Thoracic aorta (tissue), 2 donors: Measurements from ENCODE around the gene ACADM. TPM values are rescaled to one million over a fixed set of nuclear protein-coding genes. Genes with fewer than 3 reads are reported as not detected.
"Not testable (repeated sequence)": the region's sequence is repeated elsewhere in the genome, so short reads cannot be mapped to it uniquely, and the experiment has no call there.

Experiments
- ATAC-seq: fragments of 150-250 bp; one replicate; pipeline ENCODE4 v1.8.0; 2017; ENCODE audit warnings: low read depth; ENCODE audit not compliant: insufficient number of reproducible peaks, low FRiP score
- DNase-seq: peaks from one replicate; pipeline ENCODE4 v3.0.0-alpha.2; 2020; ENCODE audit warnings: low spot score
- H3K27ac ChIP-seq, 2 donors: fragments of 200-600 bp; sonication (generic); 1 replicate in 1 of 2; 2 replicates in 1 of 2; pipeline ENCODE4 v1.5.1; 2016; ENCODE audit warnings: mild to moderate bottlenecking in 2 of 2, moderate library complexity in 2 of 2
- H3K27me3 ChIP-seq: fragments of 200-600 bp; sonication (generic); replicated peaks from 2 replicates; pipeline ENCODE4 v1.6.0; 2016; ENCODE audit warnings: mild to moderate bottlenecking; ENCODE audit not compliant: insufficient read depth
- H3K36me3 ChIP-seq: fragments of 200-600 bp; sonication (generic); one replicate; pipeline ENCODE4 v1.5.1; 2016
- H3K4me1 ChIP-seq, 2 donors: fragments of 200-600 bp; sonication (generic); 1 replicate in 1 of 2; 2 replicates in 1 of 2; pipeline versions ENCODE4 v1.5.1 to v1.6.0; 2016; ENCODE audit warnings: low read depth in 2 of 2, mild to moderate bottlenecking in 1 of 2; ENCODE audit not compliant: control insufficient read depth in 1 of 2
- H3K4me3 ChIP-seq: fragments of 200-600 bp; sonication (generic); 2 replicates; pipeline ENCODE4 v1.5.1; 2016; ENCODE audit warnings: mild to moderate bottlenecking
- H3K9me3 ChIP-seq: fragments of 200-600 bp; sonication (generic); 2 replicates; pipeline ENCODE4 v1.5.1; 2016
- total RNA-seq, 2 donors: library from RNA; depleted of rRNA; stranded (reverse); fragments of >200 nt; gene quantifications; one replicate each; pipeline versions ENCODE4 v1.1.0 to v1.2.3, GENCODE V29; 2016
- TF ChIP-seq, protein P1 (sequence below): fragments of 200-600 bp; sonication (generic); IDR thresholded peaks from one replicate; pipeline ENCODE4 v1.5.1; 2019; ENCODE audit warnings: antibody characterized with exemption

ACADM gene
- total RNA-seq, 2 donors from 2014 or later: 22.3 to 29.3 TPM

DNA sequence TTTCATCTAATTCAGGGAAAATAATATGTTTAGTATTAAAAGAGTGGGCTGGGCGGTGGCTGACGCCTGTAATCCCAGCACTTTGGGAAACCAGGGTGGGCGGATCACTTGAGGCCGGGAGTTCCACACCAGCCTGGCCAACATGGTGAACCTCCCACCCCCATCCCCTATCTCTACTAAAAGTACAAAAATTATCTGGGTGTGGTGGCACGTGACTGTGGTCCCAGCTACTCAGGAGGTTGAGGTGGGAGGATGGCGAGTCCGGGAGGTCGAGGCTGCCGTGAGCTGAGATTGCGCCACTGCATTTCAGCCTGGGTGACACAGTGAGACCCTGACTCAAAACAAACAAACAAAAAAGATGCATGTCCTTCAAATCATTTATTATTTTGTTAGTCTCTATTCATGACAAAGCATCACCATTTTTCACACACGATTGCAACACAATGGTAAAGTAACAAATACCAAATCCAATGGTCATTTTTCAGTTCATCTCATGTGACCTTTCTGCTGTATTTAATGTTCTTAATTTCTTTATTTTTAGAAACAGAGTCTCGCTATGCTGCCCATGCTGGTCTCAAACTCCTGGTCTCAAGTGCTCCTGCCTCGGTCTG, 73.2 kb downstream of the ACADM start:
- Histone ChIP-seq H3K27ac (no peak overlapping the region), H3K4me1 (no peaks in the 10 kb centered on the region), H3K27me3 (no peaks in the 10 kb centered on the region), H3K36me3 (peaks cover 22% of the 10 kb centered on the region), H3K4me3 (no peak overlapping the region), H3K9me3 (no peaks in the 10 kb centered on the region)
- TF ChIP-seq, protein P1, sequence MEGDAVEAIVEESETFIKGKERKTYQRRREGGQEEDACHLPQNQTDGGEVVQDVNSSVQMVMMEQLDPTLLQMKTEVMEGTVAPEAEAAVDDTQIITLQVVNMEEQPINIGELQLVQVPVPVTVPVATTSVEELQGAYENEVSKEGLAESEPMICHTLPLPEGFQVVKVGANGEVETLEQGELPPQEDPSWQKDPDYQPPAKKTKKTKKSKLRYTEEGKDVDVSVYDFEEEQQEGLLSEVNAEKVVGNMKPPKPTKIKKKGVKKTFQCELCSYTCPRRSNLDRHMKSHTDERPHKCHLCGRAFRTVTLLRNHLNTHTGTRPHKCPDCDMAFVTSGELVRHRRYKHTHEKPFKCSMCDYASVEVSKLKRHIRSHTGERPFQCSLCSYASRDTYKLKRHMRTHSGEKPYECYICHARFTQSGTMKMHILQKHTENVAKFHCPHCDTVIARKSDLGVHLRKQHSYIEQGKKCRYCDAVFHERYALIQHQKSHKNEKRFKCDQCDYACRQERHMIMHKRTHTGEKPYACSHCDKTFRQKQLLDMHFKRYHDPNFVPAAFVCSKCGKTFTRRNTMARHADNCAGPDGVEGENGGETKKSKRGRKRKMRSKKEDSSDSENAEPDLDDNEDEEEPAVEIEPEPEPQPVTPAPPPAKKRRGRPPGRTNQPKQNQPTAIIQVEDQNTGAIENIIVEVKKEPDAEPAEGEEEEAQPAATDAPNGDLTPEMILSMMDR: no peak
- ATAC-seq: no peak
- no peak for DNase-seq

DNA sequence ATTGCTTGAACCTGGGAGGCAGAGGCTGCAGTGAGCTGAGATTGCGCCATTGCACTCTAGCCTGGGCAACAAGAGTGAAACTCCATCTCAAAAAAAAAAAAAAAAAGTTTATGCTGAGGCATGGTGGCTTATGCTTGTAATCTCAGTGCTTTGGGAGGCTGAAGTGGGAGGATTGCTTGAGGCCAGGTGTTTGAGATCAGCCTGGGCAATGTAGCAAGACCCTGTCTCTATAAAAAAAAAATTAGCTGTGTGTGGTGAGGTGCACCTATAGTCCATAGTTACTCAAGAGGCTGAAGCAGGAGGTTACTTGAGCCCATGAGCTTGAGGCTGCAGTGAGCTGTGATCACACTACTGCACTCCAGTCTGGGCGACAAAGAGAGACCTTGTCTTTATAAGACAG, 77.0 kb downstream of the ACADM start:
- not testable (repeated sequence) for H3K4me1 ChIP-seq, H3K36me3 ChIP-seq, H3K27me3 ChIP-seq, DNase-seq, H3K9me3 ChIP-seq, ATAC-seq, H3K4me3 ChIP-seq, H3K27ac ChIP-seq

DNA sequence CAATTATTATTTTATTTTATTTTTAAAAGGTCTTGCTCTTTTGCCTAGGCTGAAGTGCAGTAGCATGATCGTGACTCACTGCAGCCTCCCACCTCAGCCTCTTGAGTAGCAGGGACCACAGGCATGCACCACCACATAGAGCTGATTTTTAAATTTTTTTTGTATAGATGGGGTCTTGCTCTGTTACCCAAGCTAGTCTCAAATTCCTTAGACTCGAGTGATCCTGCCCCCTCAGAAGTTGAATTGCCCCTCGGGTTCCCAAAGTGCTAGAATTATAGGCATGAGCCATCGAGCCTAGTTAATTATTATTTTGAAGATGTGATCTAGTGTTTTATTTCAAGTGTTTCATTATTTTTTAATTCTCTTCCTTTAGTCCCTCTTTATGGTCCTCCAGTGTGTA, 84.4 kb downstream of the ACADM start:
- Histone ChIP-seq H3K27me3 (no peaks in the 10 kb centered on the region), H3K36me3 (no peaks in the 10 kb centered on the region), H3K4me1 (no peaks in the 10 kb centered on the region), H3K9me3 (no peaks in the 10 kb centered on the region), H3K4me3 (no peak overlapping the region), H3K27ac (no peak overlapping the region)
- ATAC-seq: no peak
- TF ChIP-seq, protein P1: no peak
- no peak for DNase-seq

DNA sequence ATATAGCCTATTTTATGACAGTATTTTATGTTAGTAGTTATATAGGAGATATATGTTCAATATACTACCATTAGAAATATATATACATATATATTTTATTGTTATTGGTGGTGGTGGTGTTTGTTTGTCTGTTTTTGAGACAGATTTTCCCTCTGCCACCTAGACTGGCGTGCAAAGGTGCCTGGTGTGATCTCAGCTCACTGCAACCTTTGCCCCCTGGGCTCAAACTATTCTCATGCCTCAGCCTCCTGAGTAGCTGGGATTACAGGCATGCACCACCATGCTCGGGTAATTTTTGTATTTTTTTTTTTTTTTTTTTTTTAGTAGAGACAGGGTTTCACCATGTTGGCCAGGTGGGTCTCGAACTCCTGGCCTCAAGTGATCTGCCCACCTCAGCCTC, 85.6 kb downstream of the ACADM start:
- H3K4me1 ChIP-seq, H3K36me3 ChIP-seq: not testable (repeated sequence)

DNA sequence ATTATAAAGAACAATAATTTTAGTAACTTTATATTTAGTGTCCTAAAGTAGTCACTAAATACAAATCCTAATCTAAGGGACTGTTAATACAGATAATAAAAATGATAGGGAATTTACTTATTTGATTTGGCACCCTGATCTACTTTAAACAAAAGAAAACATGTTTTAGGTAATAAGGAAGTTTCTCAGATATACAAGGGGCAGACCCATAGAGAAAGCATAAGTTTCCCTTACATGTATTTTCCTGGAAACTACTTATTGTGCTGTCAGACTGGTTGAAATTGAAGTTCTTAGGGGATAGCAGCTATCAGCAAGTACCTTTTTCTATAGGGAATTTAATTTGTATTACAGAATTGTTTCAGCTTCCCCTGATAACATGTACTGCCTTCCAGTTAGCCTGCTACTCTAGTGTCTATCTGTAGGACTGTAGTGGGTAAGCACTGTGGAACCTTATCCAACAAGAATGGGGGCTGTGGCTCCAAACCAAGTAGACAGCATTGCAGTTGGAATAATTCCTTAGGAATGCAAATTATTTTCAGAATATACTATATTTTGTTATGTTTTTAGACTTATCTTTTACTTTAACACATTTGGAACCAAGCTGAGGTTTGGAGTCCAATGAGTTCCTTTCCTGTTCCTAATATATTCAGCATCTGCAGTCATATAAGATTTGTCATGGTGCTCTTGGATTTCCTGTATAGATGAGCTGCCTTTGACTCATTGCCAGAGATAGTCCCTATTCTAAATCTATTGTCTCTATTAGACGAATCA, 86.9 kb downstream of the ACADM start:
- ATAC-seq: no peak
- TF ChIP-seq, protein P1: no peak
- no peaks in the 10 kb centered on the region for H3K9me3 ChIP-seq

More for the DNA sequence above, 85.6 kb downstream of the ACADM start:
- not testable (repeated sequence) for H3K4me3 ChIP-seq, H3K27me3 ChIP-seq, H3K9me3 ChIP-seq, ATAC-seq, DNase-seq, H3K27ac ChIP-seq

DNA sequence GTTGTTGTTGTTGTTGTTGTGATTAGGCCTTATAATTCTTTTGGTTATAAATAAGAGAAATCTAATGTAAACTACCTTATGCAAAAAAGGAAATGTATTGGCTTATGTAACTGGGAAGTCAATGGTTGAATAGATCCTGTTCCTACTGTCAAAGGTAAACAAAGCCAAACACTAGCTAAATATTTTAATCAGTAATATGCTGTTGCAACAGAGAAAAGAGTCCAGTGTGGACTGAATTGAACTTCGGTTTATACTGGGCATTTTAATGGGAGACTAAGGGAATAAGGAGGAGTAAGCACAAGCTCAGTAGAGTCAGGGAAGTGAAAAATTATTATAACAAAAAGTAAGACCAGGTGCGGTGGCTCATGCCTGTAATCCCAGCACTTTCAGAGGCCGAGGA, 87.6 kb downstream of the ACADM start:
- no peaks in the 10 kb centered on the region for H3K36me3 ChIP-seq
- no peaks in the 10 kb centered on the region for H3K27me3 ChIP-seq
- ATAC-seq: no peak

More for the DNA sequence above, 86.9 kb downstream of the ACADM start:
- no peak overlapping the region for H3K27ac ChIP-seq
- H3K27me3 ChIP-seq: no peaks in the 10 kb centered on the region
- H3K4me1 ChIP-seq: no peaks in the 10 kb centered on the region
- DNase-seq: no peak
- no peak overlapping the region for H3K4me3 ChIP-seq
- H3K36me3 ChIP-seq: no peaks in the 10 kb centered on the region

More for the DNA sequence above, 87.6 kb downstream of the ACADM start:
- Histone ChIP-seq H3K9me3 (no peaks in the 10 kb centered on the region), H3K4me3 (no peak overlapping the region), H3K27ac (no peak overlapping the region), H3K4me1 (no peaks in the 10 kb centered on the region)
- TF ChIP-seq, protein P1: no peak
- no peak for DNase-seq

Other genes starting within 250 kb of the ACADM start
- gene SLC44A5, start 113.6 kb upstream of the ACADM start, total RNA-seq: under 1 TPM; 0.28 to 0.68 TPM
- 10 to 100 TPM; 47.9 to 88.3 TPM for gene RABGGTB, start 61.5 kb downstream of the ACADM start, total RNA-seq
- gene MSH4, start 72.2 kb downstream of the ACADM start, total RNA-seq: under 1 TPM; 0.27 to 0.28 TPM
- not detected for gene ASB17, start 207.7 kb downstream of the ACADM start, total RNA-seq